Endothelial cell of umbilical vein (primary cell): ENCODE measurements around the gene VDAC2. TPM values are rescaled to one million over a fixed set of nuclear protein-coding genes. Genes with fewer than 3 reads are reported as not detected.

ENCODE experiments used
- BruUV-seq: library from RNA; stranded (reverse); fragments of 400-500 nt; replicated peaks from 2 replicates; lab custom pipeline; 2021; lab: Mats Ljungman, UMichigan
- CTCF ChIA-PET: fragments of 300-600, 350-600 bp; sonication (Branson Sonifier 250); formaldehyde crosslinking; loops from one replicate; lab custom pipeline; 2021; ENCODE audit warnings: antibody characterized with exemption, inconsistent platforms; lab: Charles Lee
- POLR2A ChIA-PET: fragments of 300-600, 350-600 bp; sonication (Branson Sonifier 250); formaldehyde crosslinking; loops from one replicate; lab custom pipeline; 2021; ENCODE audit warnings: antibody characterized with exemption, inconsistent platforms; lab: Charles Lee
- DNase-seq: peaks from one replicate; pipeline ENCODE4 v3.0.0-alpha.2; 2011; ENCODE audit warnings: low read depth, low spot score
- FAIRE-seq: peaks from 2 replicates; lab custom pipeline; 2011; peaks lifted over from hg19 to GRCh38; lab: Jason Lieb, UNC
- H2AFZ ChIP-seq: 2 replicates; pipeline ENCODE4 v1.6.0; 2012; ENCODE audit warnings: low read depth, low read length, control low read depth, inconsistent platforms
- H3K27ac ChIP-seq: 2 replicates; pipeline ENCODE4 v1.5.1; 2011; ENCODE audit warnings: low read depth, mild to moderate bottlenecking, control low read depth, low read length, moderate library complexity; ENCODE audit not compliant: insufficient read depth
- H3K27me3 ChIP-seq, 2 experiments: 2 replicates each; pipeline versions ENCODE4 v1.6.0 to v1.6.1; 2011; ENCODE audit warnings: low read length in 2 of 2, mixed read lengths in 1 of 2; ENCODE audit not compliant: control insufficient read depth in 2 of 2, insufficient read depth in 2 of 2
- H3K36me3 ChIP-seq, 2 experiments: 2 replicates in 1 of 2; 3 replicates in 1 of 2; pipeline ENCODE4 v1.5.1; 2011; ENCODE audit warnings: low read length in 2 of 2, mild to moderate bottlenecking in 1 of 2, moderate library complexity in 1 of 2; ENCODE audit not compliant: control insufficient read depth in 2 of 2, insufficient read depth in 2 of 2; ENCODE audit errors: extremely low read depth in 1 of 2
- H3K4me1 ChIP-seq: 3 replicates; pipeline ENCODE4 v1.5.1; 2011; ENCODE audit warnings: mild to moderate bottlenecking, low read length; ENCODE audit not compliant: control insufficient read depth, insufficient read depth; ENCODE audit errors: extremely low read depth
- H3K4me2 ChIP-seq: 2 replicates; pipeline ENCODE4 v1.6.1; 2011; ENCODE audit warnings: low read length, control low read depth, mixed read lengths; ENCODE audit not compliant: insufficient read depth
- H3K4me3 ChIP-seq, 3 experiments: fragments of 200-600 bp in 1 of 3; sonication (generic), shearing (Covaris generic) in 1 of 3; replicated peaks in 1 of 3; 2 replicates each; pipeline ENCODE4 v1.5.1; 2011 to 2016; ENCODE audit warnings: control low read depth in 3 of 3, low read length in 3 of 3, mild to moderate bottlenecking in 2 of 3, inconsistent platforms in 1 of 3, low read depth in 1 of 3, moderate library complexity in 1 of 3; ENCODE audit not compliant: insufficient read depth in 1 of 3
- H3K79me2 ChIP-seq: 2 replicates; pipeline ENCODE4 v1.6.0; 2012; ENCODE audit warnings: low read length, inconsistent platforms; ENCODE audit not compliant: control insufficient read depth, insufficient read depth
- H3K9ac ChIP-seq: replicated peaks from 2 replicates; pipeline ENCODE3; 2011; ENCODE audit warnings: low read length, control low read depth; ENCODE audit not compliant: insufficient read depth; ENCODE audit errors: extremely low read depth
- H3K9me1 ChIP-seq: replicated peaks from 3 replicates; pipeline ENCODE4 v1.6.0; 2011; ENCODE audit warnings: mild to moderate bottlenecking, low read length; ENCODE audit not compliant: control insufficient read depth, insufficient read depth; ENCODE audit errors: extremely low read depth
- H3K9me3 ChIP-seq: replicated peaks from 2 replicates; pipeline ENCODE4 v1.5.1; 2012; ENCODE audit warnings: low read length, inconsistent platforms; ENCODE audit not compliant: control insufficient read depth, insufficient read depth
- H4K20me1 ChIP-seq: replicated peaks from 2 replicates; pipeline ENCODE3; 2011; ENCODE audit warnings: mild to moderate bottlenecking, low read length; ENCODE audit not compliant: control insufficient read depth, insufficient read depth; ENCODE audit errors: extremely low read depth
- EZH2 ChIP-seq: IDR thresholded peaks from 2 replicates; pipeline ENCODE4 v1.6.1; 2012; ENCODE audit warnings: borderline replicate concordance, low read depth, mild to moderate bottlenecking, moderate library complexity, low read length, inconsistent platforms; ENCODE audit not compliant: severe bottlenecking
- FOS ChIP-seq: IDR thresholded peaks from 2 replicates; pipeline ENCODE4 v1.6.1; 2011; ENCODE audit warnings: mild to moderate bottlenecking, low read length, moderate library complexity, borderline replicate concordance; ENCODE audit not compliant: insufficient read depth
- GATA2 ChIP-seq: IDR thresholded peaks from 2 replicates; pipeline ENCODE4 v1.7.0; 2011; ENCODE audit warnings: low read depth, mild to moderate bottlenecking, moderate library complexity, mixed read lengths, low read length; ENCODE audit not compliant: insufficient read length, insufficient read depth
- JUN ChIP-seq: IDR thresholded peaks from 2 replicates; pipeline ENCODE4 v1.6.1; 2011; ENCODE audit warnings: borderline replicate concordance, low read depth; ENCODE audit not compliant: insufficient read length, insufficient read depth
- MYC ChIP-seq: IDR thresholded peaks from one replicate; pipeline ENCODE4 v1.6.1; 2011; ENCODE audit warnings: mild to moderate bottlenecking, low read depth, low read length
- POLR2A ChIP-seq: IDR thresholded peaks from 2 replicates; pipeline ENCODE4 v1.6.1; 2012; ENCODE audit warnings: low read depth, mild to moderate bottlenecking, control low read depth, low read length
- POLR2AphosphoS5 ChIP-seq: IDR thresholded peaks from 2 replicates; pipeline ENCODE4 v1.6.1; 2012; ENCODE audit warnings: low read depth, mild to moderate bottlenecking, control low read depth, low read length, moderate library complexity; ENCODE audit not compliant: insufficient read depth
- dilution Hi-C: fragments of 300-500 bp; cut with MboI; formaldehyde crosslinking; loops from one replicate; pipeline ENCODE4 v1.15.0; 2019; ENCODE audit warnings: low sequenced_read_pairs; ENCODE audit not compliant: extremely low pct_ligation_motif_present
- intact Hi-C: fragments of 100-400 bp; cut with micrococcal nuclease; formaldehyde crosslinking; loops from one replicate; pipeline ENCODE4 v1.10.0; 2022
- polyA plus RNA-seq, 4 experiments: library from polyadenylated mRNA; depleted of rRNA in 3 of 4; stranded (reverse) in 3 of 4; unstranded in 1 of 4; fragments of >200 nt; gene quantifications; 2 replicates each; pipeline versions ENCODE4 v1.2.1 to v1.2.3, GENCODE V29; 2011 to 2012; ENCODE audit warnings: missing spikeins in 1 of 4
- total RNA-seq: library from RNA; stranded (reverse); gene quantifications from 2 replicates; pipeline ENCODE4 v1.2.3, GENCODE V29; 2021
- TF ChIP-seq, protein P1 (sequence below), 2 donors: IDR thresholded peaks; 1 replicate in 1 of 2; 2 replicates in 1 of 2; pipeline ENCODE4 v1.5.1; 2011; ENCODE audit warnings: low read length in 2 of 2, mild to moderate bottlenecking in 2 of 2, moderate library complexity in 2 of 2, control low read depth in 1 of 2, inconsistent platforms in 1 of 2, low read depth in 1 of 2; ENCODE audit not compliant: insufficient read depth in 1 of 2; ENCODE audit errors: extremely low read depth in 1 of 2
- TF ChIP-seq, protein P2 (sequence below): IDR thresholded peaks from 2 replicates; pipeline ENCODE4 v1.6.1; 2011; ENCODE audit not compliant: insufficient read depth, insufficient read length

VDAC2 gene
- total and polyA plus RNA-seq, 2 donors (not counting 3 experiments of a cell fraction or from before 2014, with no cell fraction given) = 89.3 to 222 TPM

DNA sequence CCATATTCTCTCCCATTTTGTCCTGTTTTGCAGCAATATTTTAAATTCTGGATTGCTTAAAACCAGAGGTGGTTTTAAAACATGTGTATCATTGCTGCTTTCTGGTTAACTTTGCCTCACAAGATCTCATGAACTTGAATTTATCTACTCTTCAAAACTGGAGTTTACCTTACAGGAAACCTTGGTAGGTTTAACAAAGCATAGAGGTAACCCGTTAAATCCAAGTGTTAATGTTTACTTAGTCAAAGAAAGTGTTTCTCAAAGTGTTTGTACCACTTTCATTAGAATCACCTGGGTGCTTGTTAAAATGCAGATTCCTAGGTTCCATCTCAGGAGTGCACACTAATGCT, 44.0 kb upstream of the VDAC2 start:
- Histone ChIP-seq H4K20me1 (no peaks in the 10 kb centered on the region), H3K9me3 (no peaks in the 10 kb centered on the region), H3K36me3 (no peaks in the 10 kb centered on the region), H3K27me3 (no peaks in the 10 kb centered on the region), H3K4me2 (no peak overlapping the region), H3K79me2 (no peaks in the 10 kb centered on the region), H3K9ac (no peak overlapping the region), H2AFZ (no peak overlapping the region), H3K4me3 (no peak overlapping the region), H3K27ac (no peak overlapping the region), H3K9me1 (no peaks in the 10 kb centered on the region), H3K4me1 (no peaks in the 10 kb centered on the region)
- no peak for FAIRE-seq
- dilution Hi-C loops = no loop called here
- intact Hi-C loops = no loop called here
- BruUV-seq = no TSS peak
- TF ChIP-seq EZH2 = no peak
- TF ChIP-seq POLR2AphosphoS5 = no peak
- TF ChIP-seq, protein P1, sequence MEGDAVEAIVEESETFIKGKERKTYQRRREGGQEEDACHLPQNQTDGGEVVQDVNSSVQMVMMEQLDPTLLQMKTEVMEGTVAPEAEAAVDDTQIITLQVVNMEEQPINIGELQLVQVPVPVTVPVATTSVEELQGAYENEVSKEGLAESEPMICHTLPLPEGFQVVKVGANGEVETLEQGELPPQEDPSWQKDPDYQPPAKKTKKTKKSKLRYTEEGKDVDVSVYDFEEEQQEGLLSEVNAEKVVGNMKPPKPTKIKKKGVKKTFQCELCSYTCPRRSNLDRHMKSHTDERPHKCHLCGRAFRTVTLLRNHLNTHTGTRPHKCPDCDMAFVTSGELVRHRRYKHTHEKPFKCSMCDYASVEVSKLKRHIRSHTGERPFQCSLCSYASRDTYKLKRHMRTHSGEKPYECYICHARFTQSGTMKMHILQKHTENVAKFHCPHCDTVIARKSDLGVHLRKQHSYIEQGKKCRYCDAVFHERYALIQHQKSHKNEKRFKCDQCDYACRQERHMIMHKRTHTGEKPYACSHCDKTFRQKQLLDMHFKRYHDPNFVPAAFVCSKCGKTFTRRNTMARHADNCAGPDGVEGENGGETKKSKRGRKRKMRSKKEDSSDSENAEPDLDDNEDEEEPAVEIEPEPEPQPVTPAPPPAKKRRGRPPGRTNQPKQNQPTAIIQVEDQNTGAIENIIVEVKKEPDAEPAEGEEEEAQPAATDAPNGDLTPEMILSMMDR (IDR thresholded peaks at IDR 0.05; ENCODE audit: extremely low read depth in 1 of 2, insufficient read depth in 1 of 2, low read depth in 1 of 2, low read length in 2 of 2) = no peak
- no peak for TF ChIP-seq MYC
- TF ChIP-seq POLR2A = no peak
- TF ChIP-seq FOS = no peak
- TF ChIP-seq GATA2 = no peak
- no peak for TF ChIP-seq JUN
- TF ChIP-seq, protein P2, sequence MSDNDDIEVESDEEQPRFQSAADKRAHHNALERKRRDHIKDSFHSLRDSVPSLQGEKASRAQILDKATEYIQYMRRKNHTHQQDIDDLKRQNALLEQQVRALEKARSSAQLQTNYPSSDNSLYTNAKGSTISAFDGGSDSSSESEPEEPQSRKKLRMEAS = no peak
- DNase-seq = no peak
- POLR2A ChIA-PET = no interaction called here
- CTCF ChIA-PET = interaction anchor here (1.6 to 1.8 kb wide), 2 partner anchors 12 to 64 kb away, joined by 4 to 5 read pairs; no protein-coding TSS in a partner anchor
